ENCODE data around the gene RSL1D1.

RSL1D1 gene

DNA sequence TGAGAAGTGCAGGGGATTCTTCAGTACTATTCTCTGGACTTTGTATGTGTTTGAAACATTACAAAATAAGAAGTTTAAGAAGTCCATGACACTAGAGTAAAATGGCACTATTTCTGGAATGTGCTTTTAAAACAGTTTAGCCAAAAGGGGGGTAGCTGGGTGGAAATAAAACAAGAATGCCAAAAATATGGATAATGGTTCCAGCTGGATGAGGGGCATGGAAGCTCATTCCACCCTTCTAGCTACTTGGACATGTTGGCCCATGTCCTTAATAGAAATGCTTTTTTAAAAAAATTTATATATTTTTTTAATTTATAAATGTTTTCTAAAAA is 67.3 kb downstream of the RSL1D1 start:
- DNase-seq (ENCODE audit: low read depth) = no peak
- TF ChIP-seq CTCF (conservative IDR thresholded peaks at IDR 0.05; ENCODE audit: control insufficient read depth, insufficient read depth, low read depth, low read length) = no peak
- H3K4me3 ChIP-seq (ENCODE audit: control insufficient read depth, low read depth, low read length) = no peak overlapping the region
